H1 (cell line): ENCODE measurements around the gene MPRIP. TPM values are rescaled to one million over a fixed set of nuclear protein-coding genes. Genes with fewer than 3 reads are reported as not detected.

Experiments used
- CTCF ChIA-PET: fragments of 300-600 bp; sonication (Branson Sonifier 250); formaldehyde crosslinking; loops from one replicate; lab custom pipeline; 2021; ENCODE audit not compliant: partially characterized antibody; lab: Charles Lee
- POLR2A ChIA-PET: fragments of 300-600 bp; sonication (Branson Sonifier 250); formaldehyde crosslinking; loops from one replicate; lab custom pipeline; 2021; ENCODE audit warnings: inconsistent platforms; ENCODE audit not compliant: partially characterized antibody; lab: Charles Lee
- DNase-seq, 2 experiments: peaks; one replicate each; pipeline versions ENCODE4 v3.0.0 to v3.0.0-alpha.2; 2010 to 2022; ENCODE audit warnings: low spot score in 2 of 2, low read depth in 1 of 2, mixed read lengths in 1 of 2
- FAIRE-seq: peaks from 2 replicates; lab custom pipeline; 2011; peaks lifted over from hg19 to GRCh38; lab: Jason Lieb, UNC
- H2AFZ ChIP-seq: 2 replicates; pipeline ENCODE4 v1.8.1; 2012; ENCODE audit warnings: low read length, inconsistent platforms
- H2AK5ac ChIP-seq: 2 replicates; pipeline ENCODE4 v1.6.1; 2013; ENCODE audit warnings: low read depth, low read length
- H2BK120ac ChIP-seq: replicated peaks from 2 replicates; pipeline ENCODE3; 2013; ENCODE audit warnings: low read depth, low read length, inconsistent platforms
- H2BK12ac ChIP-seq: 2 replicates; pipeline ENCODE4 v1.6.1; 2013; ENCODE audit warnings: low read depth, low read length
- H2BK15ac ChIP-seq: 2 replicates; pipeline ENCODE4 v1.6.1; 2013; ENCODE audit warnings: low read length
- H2BK20ac ChIP-seq: 2 replicates; pipeline ENCODE4 v1.6.1; 2013; ENCODE audit warnings: low read length
- H2BK5ac ChIP-seq: 2 replicates; pipeline ENCODE4 v1.6.1; 2013; ENCODE audit warnings: low read depth, low read length
- H3K14ac ChIP-seq: 2 replicates; pipeline ENCODE4 v1.6.1; 2013; ENCODE audit warnings: inconsistent platforms; ENCODE audit not compliant: insufficient read length
- H3K18ac ChIP-seq: 2 replicates; pipeline ENCODE4 v1.6.1; 2013; ENCODE audit warnings: low read length; ENCODE audit errors: extremely low read depth
- H3K23ac ChIP-seq: 2 replicates; pipeline ENCODE4 v1.6.1; 2013; ENCODE audit warnings: inconsistent platforms; ENCODE audit not compliant: insufficient read length
- H3K23me2 ChIP-seq: 2 replicates; pipeline ENCODE4 v1.6.1; 2013; ENCODE audit warnings: low read depth, low read length
- H3K27ac ChIP-seq: 2 replicates; pipeline ENCODE4 v1.6.1; 2011; ENCODE audit warnings: low read depth, low read length, inconsistent platforms
- H3K27me3 ChIP-seq, 4 experiments: replicated peaks in 1 of 4; 1 replicate in 1 of 4; 2 replicates in 3 of 4; pipeline versions ENCODE4 v1.6.1 to v1.8.1; 2011 to 2013; ENCODE audit warnings: low read length in 3 of 4, mild to moderate bottlenecking in 3 of 4, inconsistent platforms in 2 of 4, mixed read lengths in 2 of 4, moderate library complexity in 1 of 4; ENCODE audit not compliant: control insufficient read depth in 3 of 4, insufficient read depth in 3 of 4; ENCODE audit errors: extremely low read depth in 1 of 4
- H3K36me3 ChIP-seq, 4 experiments: 2 replicates each; pipeline versions ENCODE4 v1.6.1 to v1.8.1; 2011 to 2013; ENCODE audit warnings: mild to moderate bottlenecking in 4 of 4, low read length in 3 of 4, moderate library complexity in 2 of 4, control low read depth in 1 of 4, inconsistent platforms in 1 of 4; ENCODE audit not compliant: insufficient read depth in 4 of 4, control insufficient read depth in 2 of 4
- H3K4ac ChIP-seq: replicated peaks from 2 replicates; pipeline ENCODE3; 2013; ENCODE audit warnings: low read length, low read depth, mixed read lengths, inconsistent platforms; ENCODE audit not compliant: insufficient read length
- H3K4me1 ChIP-seq, 4 experiments: replicated peaks in 1 of 4; 1 replicate in 1 of 4; 2 replicates in 3 of 4; pipeline versions ENCODE4 v1.6.1 to v1.8.1; 2011 to 2013; ENCODE audit warnings: low read length in 3 of 4, inconsistent platforms in 2 of 4, mixed read lengths in 1 of 4; ENCODE audit not compliant: insufficient read depth in 4 of 4, control insufficient read depth in 3 of 4
- H3K4me2 ChIP-seq, 2 experiments: 2 replicates each; pipeline versions ENCODE4 v1.6.1 to v1.8.1; 2011 to 2013; ENCODE audit warnings: low read depth in 2 of 2, low read length in 2 of 2, control low read depth in 1 of 2, inconsistent platforms in 1 of 2, mild to moderate bottlenecking in 1 of 2; ENCODE audit not compliant: insufficient read depth in 1 of 2
- H3K4me3 ChIP-seq, 4 experiments: fragments of 200-600, 300-600 bp in 1 of 4; sonication (generic), shearing (Covaris generic), sonication (Bioruptor Twin) in 1 of 4; 2 replicates each; pipeline versions ENCODE4 v1.5.1 to v1.8.1; 2011 to 2016; ENCODE audit warnings: low read length in 4 of 4, low read depth in 3 of 4, control low read depth in 2 of 4, inconsistent platforms in 2 of 4, mild to moderate bottlenecking in 2 of 4, mixed read lengths in 1 of 4, moderate library complexity in 1 of 4; ENCODE audit not compliant: insufficient read depth in 2 of 4; ENCODE audit errors: extremely low read depth in 1 of 4
- H3K56ac ChIP-seq: replicated peaks from 2 replicates; pipeline ENCODE3; 2013; ENCODE audit warnings: low read depth, mild to moderate bottlenecking, mixed read lengths, low read length, inconsistent platforms; ENCODE audit not compliant: insufficient read length
- H3K79me1 ChIP-seq: 2 replicates; pipeline ENCODE4 v1.6.1; 2013; ENCODE audit warnings: low read depth, low read length, control low read depth
- H3K79me2 ChIP-seq, 2 experiments: 2 replicates each; pipeline versions ENCODE4 v1.6.1 to v1.8.1; 2012 to 2013; ENCODE audit warnings: low read length in 2 of 2, mild to moderate bottlenecking in 2 of 2, inconsistent platforms in 1 of 2; ENCODE audit not compliant: insufficient read depth in 2 of 2, control insufficient read depth in 1 of 2
- H3K9ac ChIP-seq, 4 experiments: replicated peaks in 1 of 4; 1 replicate in 1 of 4; 2 replicates in 3 of 4; pipeline versions ENCODE4 v1.6.1 to v1.8.1; 2011 to 2013; ENCODE audit warnings: low read depth in 3 of 4, low read length in 3 of 4, control low read depth in 2 of 4, mild to moderate bottlenecking in 2 of 4, moderate library complexity in 2 of 4, inconsistent platforms in 1 of 4; ENCODE audit errors: extremely low read depth in 1 of 4
- H3K9me3 ChIP-seq, 2 experiments: 2 replicates each; pipeline versions ENCODE4 v1.6.1 to v1.8.1; 2012 to 2013; ENCODE audit warnings: mild to moderate bottlenecking in 2 of 2, moderate library complexity in 2 of 2, control low read depth in 1 of 2, inconsistent platforms in 1 of 2, low read depth in 1 of 2, low read length in 1 of 2, mixed read lengths in 1 of 2; ENCODE audit not compliant: insufficient read depth in 2 of 2
- H4K20me1 ChIP-seq, 2 experiments: replicated peaks in 1 of 2; 2 replicates each; pipeline versions ENCODE3 to v1.8.1; 2011 to 2013; ENCODE audit warnings: inconsistent platforms in 2 of 2, low read length in 2 of 2, mild to moderate bottlenecking in 1 of 2; ENCODE audit not compliant: insufficient read depth in 2 of 2, control insufficient read depth in 1 of 2
- H4K5ac ChIP-seq: 2 replicates; pipeline ENCODE4 v1.6.1; 2013; ENCODE audit warnings: low read length, low read depth, mixed read lengths, inconsistent platforms; ENCODE audit not compliant: insufficient read length
- H4K8ac ChIP-seq: 2 replicates; pipeline ENCODE4 v1.8.0; 2013; ENCODE audit warnings: mild to moderate bottlenecking, moderate library complexity, low read length, inconsistent platforms; ENCODE audit not compliant: insufficient read depth; ENCODE audit errors: extremely low read depth
- H4K91ac ChIP-seq: replicated peaks from 2 replicates; pipeline ENCODE3; 2013; ENCODE audit warnings: low read length, mixed read lengths, inconsistent platforms; ENCODE audit not compliant: insufficient read length
- ASH2L ChIP-seq: fragments of 200-600, 300-600 bp; sonication (generic); IDR thresholded peaks from one replicate; pipeline ENCODE4 v1.7.1; 2017; ENCODE audit warnings: low read length
- BACH1 ChIP-seq: IDR thresholded peaks from 2 replicates; pipeline ENCODE4 v1.6.1; 2012; ENCODE audit warnings: low read length, improper control_type of control experiment
- BRCA1 ChIP-seq: IDR thresholded peaks from 2 replicates; pipeline ENCODE4 v1.6.1; 2012; ENCODE audit warnings: low read depth, low read length, improper control_type of control experiment
- CEBPB ChIP-seq: IDR thresholded peaks from 2 replicates; pipeline ENCODE4 v1.6.1; 2012; ENCODE audit warnings: low read depth, low read length
- CTBP2 ChIP-seq: IDR thresholded peaks from 2 replicates; pipeline ENCODE4 v1.7.0; 2011; ENCODE audit warnings: borderline replicate concordance, mild to moderate bottlenecking, moderate library complexity, mixed read lengths, low read length; ENCODE audit not compliant: insufficient read depth, insufficient read length
- EGR1 ChIP-seq: IDR thresholded peaks from 2 replicates; pipeline ENCODE4 v1.6.1; 2011; ENCODE audit warnings: low read depth, low read length, borderline replicate concordance
- HDAC6 ChIP-seq: IDR thresholded peaks from one replicate; pipeline ENCODE4 v1.7.1; 2012; ENCODE audit warnings: low read depth, mild to moderate bottlenecking, inconsistent platforms, low read length, moderate library complexity
- JUN ChIP-seq: IDR thresholded peaks from 2 replicates; pipeline ENCODE4 v1.6.1; 2011; ENCODE audit warnings: low read depth, mild to moderate bottlenecking, improper control_type of control experiment, low read length
- POLR2AphosphoS5 ChIP-seq: IDR thresholded peaks from 2 replicates; pipeline ENCODE4 v1.6.1; 2011; ENCODE audit warnings: low read depth, low read length
- RAD21 ChIP-seq, 2 experiments: IDR thresholded peaks in 1 of 2; conservative IDR thresholded peaks in 1 of 2; 2 replicates each; pipeline ENCODE4 v1.6.1; 2011; ENCODE audit warnings: low read depth in 2 of 2, low read length in 2 of 2, improper control_type of control experiment in 1 of 2, inconsistent platforms in 1 of 2, mild to moderate bottlenecking in 1 of 2, moderate library complexity in 1 of 2
- RNF2 ChIP-seq: fragments of 200-900, 300-1000 bp; sonication (generic); IDR thresholded peaks from 2 replicates; pipeline ENCODE4 v1.7.1; 2016; ENCODE audit warnings: borderline replicate concordance, low read depth, mild to moderate bottlenecking, antibody characterized with exemption, low read length; ENCODE audit not compliant: poor library complexity, severe bottlenecking; ENCODE audit errors: missing control alignments
- SAP30 ChIP-seq: fragments of 300-600 bp; sonication (generic); IDR thresholded peaks from 2 replicates; pipeline ENCODE4 v1.7.1; 2012; ENCODE audit warnings: low read length, moderate library complexity, mild to moderate bottlenecking, inconsistent platforms; ENCODE audit not compliant: insufficient read depth, insufficient replicate concordance
- SUZ12 ChIP-seq: fragments of 200-600 bp; sonication (generic); IDR thresholded peaks from 2 replicates; pipeline ENCODE4 v1.6.1; 2012; ENCODE audit warnings: mild to moderate bottlenecking, inconsistent platforms, low read length, moderate library complexity, mixed read lengths
- WGBS, 2 experiments: shearing (Covaris generic) in 1 of 2; methylation state at CpG; one replicate each; pipeline versions ENCODE4 v1.1.6 to v1.1.7; 2013 to 2015; ENCODE audit warnings: low lambda C conversion rate in 2 of 2, mixed read lengths in 2 of 2, inconsistent platforms in 1 of 2, low coverage in 1 of 2, missing lambda C conversion rate in 1 of 2; ENCODE audit not compliant: insufficient replicate concordance in 2 of 2, insufficient coverage in 1 of 2, insufficient read length in 1 of 2; ENCODE audit errors: extremely low coverage in 1 of 2, missing lambda C conversion rate in 1 of 2; 5-methylcytosine and 5-hydroxymethylcytosine counted together
- polyA plus RNA-seq, 7 experiments: library from polyadenylated mRNA; depleted of rRNA in 3 of 7; stranded (reverse) in 5 of 7; unstranded in 2 of 7; fragments of >200 nt in 5 of 7; fragments of 200-250 nt in 2 of 7; gene quantifications; 1 replicate in 5 of 7; 2 replicates in 1 of 7; 4 replicates in 1 of 7; pipeline versions ENCODE4 v1.2.1 to v1.2.3, GENCODE V29; 2011 to 2013; ENCODE audit warnings: missing spikeins in 2 of 7, mixed read lengths in 2 of 7
- total RNA-seq: library from RNA; stranded (reverse); fragmentation: NEBNext Ultra II Directional; extraction: Animal tissue kit (Norgen Biotek cat#: 25700); gene quantifications from 2 replicates; pipeline ENCODE4 v1.2.1, GENCODE V29; 2021

The MPRIP gene
- total and polyA plus RNA-seq, 2 of the 8 experiments (the other 6 are each of a cell fraction or from before 2014, with no cell fraction given), result 48.6 to 146 TPM

DNA sequence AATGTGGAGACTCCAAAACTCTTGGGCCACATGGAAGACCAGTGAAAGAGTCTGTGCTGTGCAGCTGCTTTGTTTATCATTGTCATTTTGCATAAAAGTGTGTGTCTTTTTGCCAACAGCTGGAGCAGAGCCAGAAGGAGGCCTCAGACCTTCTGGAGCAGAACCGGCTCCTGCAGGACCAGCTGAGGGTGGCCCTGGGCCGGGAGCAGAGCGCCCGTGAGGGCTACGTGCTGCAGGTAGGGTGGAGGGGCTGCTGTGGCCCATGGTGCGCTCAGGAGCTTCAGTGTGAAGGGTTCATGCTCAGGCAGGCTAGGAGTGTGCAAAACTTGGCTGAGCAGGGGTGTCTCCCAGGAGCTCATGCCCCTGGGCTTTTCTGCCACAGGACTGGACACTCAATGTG is 118.9 kb downstream of the MPRIP start:
- POLR2A ChIA-PET, result no interaction called here
- Histone ChIP-seq H3K14ac (no peak overlapping the region), H4K5ac (no peak overlapping the region), H2BK15ac (no peak overlapping the region), H3K79me2 (no peaks in the 10 kb centered on the region), H3K9me3 (no peaks in the 10 kb centered on the region), H3K4me3 (no peak overlapping the region), H3K23me2 (no peaks in the 10 kb centered on the region), H3K4me1 (no peaks in the 10 kb centered on the region), H2BK12ac (no peak overlapping the region), H4K20me1 (peaks cover 2 to 9% of the 10 kb centered on the region in 2 experiments), H3K36me3 (peaks cover 7 to 22% (median 13%) of the 10 kb centered on the region in 4 experiments; a peak in 7 of 8 replicates), H2BK120ac (no peak overlapping the region), H3K9ac (no peak overlapping the region), H3K79me1 (no peaks in the 10 kb centered on the region), H2AFZ (no peak overlapping the region), H4K91ac (no peak overlapping the region), H2BK20ac (no peak overlapping the region), H3K4ac (no peak overlapping the region), H3K4me2 (no peak overlapping the region), H3K56ac (no peak overlapping the region), H3K23ac (no peak overlapping the region), H2AK5ac (no peak overlapping the region), H2BK5ac (no peak overlapping the region), H3K27ac (no peak overlapping the region), H3K27me3 (no peaks in the 10 kb centered on the region), H4K8ac (no peak overlapping the region), H3K18ac (no peak overlapping the region)
- DNase-seq (no peak), FAIRE-seq (no peak)
- CTCF ChIA-PET, result interaction anchor here (0.9 kb wide), 1 partner anchor 12 kb away, joined by 3 read pairs; no protein-coding TSS in a partner anchor
- TF ChIP-seq ASH2L, result no peak
- TF ChIP-seq JUN, result no peak
- no peak for TF ChIP-seq SUZ12
- TF ChIP-seq CTBP2, result no peak
- TF ChIP-seq CEBPB, result no peak
- TF ChIP-seq POLR2AphosphoS5, result no peak
- TF ChIP-seq HDAC6, result no peak
- no peak for TF ChIP-seq RNF2
- TF ChIP-seq BACH1, result no peak
- TF ChIP-seq SAP30, result no peak
- TF ChIP-seq RAD21 (IDR thresholded peaks at IDR 0.05 in 1 of 2, conservative IDR thresholded peaks at IDR 0.05 in 1 of 2; ENCODE audit: low read depth in 2 of 2, low read length in 2 of 2), result no peak
- TF ChIP-seq EGR1, result no peak
- TF ChIP-seq BRCA1, result no peak
- WGBS, 2 experiments, result 85% methylated on average over 6 of the region's 6 CpGs; no CpG with 5 or more reads in 1 of the 2 experiments
